GM23338 (cell line): ENCODE data around the gene HNF1B. TPM values are rescaled to one million over a fixed set of nuclear protein-coding genes. Genes with fewer than 3 reads are reported as not detected.
"Not testable (repeated sequence)": the region's sequence is repeated elsewhere in the genome, so short reads cannot be mapped to it uniquely, and the experiment has no call there.

Experiments
- ATAC-seq: fragments of 200-7000 bp; cut with Tn5 transposase; 3 replicates; pipeline ENCODE4 v1.9.1; 2020
- DNase-seq: peaks from one replicate; pipeline ENCODE4 v3.0.0-alpha.2; 2015; ENCODE audit warnings: low spot score
- H2AFZ ChIP-seq: fragments of 200-600 bp; sonication (generic); 2 replicates; pipeline ENCODE4 v1.8.0; 2016; ENCODE audit warnings: antibody characterized with exemption, mild to moderate bottlenecking, moderate library complexity
- H3F3A ChIP-seq: fragments of 200-600 bp; sonication (generic); replicated peaks from 2 replicates; pipeline ENCODE4 v1.8.0; 2017; ENCODE audit warnings: antibody characterized with exemption, mixed run types, low read depth
- H3K27ac ChIP-seq: fragments of 200-600 bp; sonication (generic); 2 replicates; pipeline ENCODE4 v1.6.1; 2016; ENCODE audit warnings: low read depth
- H3K27me3 ChIP-seq: fragments of 200-600 bp; sonication (generic); 2 replicates; pipeline ENCODE4 v1.8.0; 2016; ENCODE audit warnings: mild to moderate bottlenecking, mixed run types, moderate library complexity; ENCODE audit not compliant: insufficient read depth
- H3K36me3 ChIP-seq: fragments of 200-600 bp; sonication (generic); 2 replicates; pipeline ENCODE4 v1.8.0; 2016; ENCODE audit warnings: mild to moderate bottlenecking; ENCODE audit not compliant: insufficient read depth
- H3K4me1 ChIP-seq: fragments of 200-600 bp; sonication (generic); 2 replicates; pipeline ENCODE4 v1.8.0; 2016; ENCODE audit warnings: mild to moderate bottlenecking, moderate library complexity; ENCODE audit not compliant: insufficient read depth
- H3K4me2 ChIP-seq: fragments of 200-600 bp; sonication (generic); 2 replicates; pipeline ENCODE4 v1.7.1; 2017; ENCODE audit warnings: mixed run types
- H3K4me3 ChIP-seq: fragments of 200-600 bp; sonication (generic); 2 replicates; pipeline ENCODE4 v1.6.1; 2016; ENCODE audit warnings: mixed run types
- H3K79me2 ChIP-seq: fragments of 200-600 bp; sonication (generic); replicated peaks from 2 replicates; pipeline ENCODE4 v1.8.0; 2017; ENCODE audit warnings: mild to moderate bottlenecking; ENCODE audit not compliant: insufficient read depth
- H3K9me2 ChIP-seq: fragments of 200-600 bp; sonication (generic); 2 replicates; pipeline ENCODE4 v1.8.0; 2017; ENCODE audit not compliant: insufficient read depth
- H4K20me1 ChIP-seq: fragments of 200-600 bp; sonication (generic); replicated peaks from 2 replicates; pipeline ENCODE4 v1.8.0; 2017; ENCODE audit warnings: mild to moderate bottlenecking; ENCODE audit not compliant: insufficient read depth
- H3K27ac Mint-ChIP-seq: 2 replicates; pipeline ENCODE4 v1.8.0; 2020; ENCODE audit warnings: inconsistent platforms, mild to moderate bottlenecking, moderate library complexity, mixed read lengths
- H3K27me3 Mint-ChIP-seq: 3 replicates; pipeline ENCODE4 v1.8.0; 2022; ENCODE audit warnings: low read depth, mild to moderate bottlenecking, moderate library complexity, mixed read lengths, inconsistent platforms; ENCODE audit not compliant: insufficient read depth, poor library complexity
- H3K36me3 Mint-ChIP-seq: 3 replicates; pipeline ENCODE4 v1.8.0; 2021; ENCODE audit warnings: low read depth, mild to moderate bottlenecking, inconsistent platforms, moderate library complexity, mixed read lengths
- H3K4me1 Mint-ChIP-seq: 3 replicates; pipeline ENCODE4 v1.8.0; 2020; ENCODE audit warnings: mild to moderate bottlenecking, inconsistent platforms, mixed read lengths
- H3K4me3 Mint-ChIP-seq: 3 replicates; pipeline ENCODE4 v1.8.0; 2021; ENCODE audit warnings: moderate library complexity, mild to moderate bottlenecking, inconsistent platforms, mixed read lengths
- H3K9me3 Mint-ChIP-seq: 3 replicates; pipeline ENCODE4 v1.8.0; 2020; ENCODE audit warnings: moderate library complexity, mild to moderate bottlenecking, inconsistent platforms, mixed read lengths
- ETS1 ChIP-seq: IDR thresholded peaks from 2 replicates; pipeline ENCODE4 v1.6.1; 2016; ENCODE audit warnings: antibody characterized with exemption
- JUNB ChIP-seq: IDR thresholded peaks from one replicate; pipeline ENCODE4 v1.6.1; 2016; ENCODE audit warnings: antibody characterized with exemption; ENCODE audit not compliant: unreplicated experiment
- POLR2AphosphoS5 ChIP-seq: IDR thresholded peaks from 2 replicates; pipeline ENCODE4 v1.6.1; 2016; ENCODE audit warnings: antibody characterized with exemption, low read depth
- ZNF114 ChIP-seq: fragments of 250-450 bp; sonication (Bioruptor Pico); IDR thresholded peaks from 2 replicates; pipeline ENCODE4 v1.5.0; 2020; ENCODE audit warnings: mild to moderate bottlenecking, moderate library complexity
- polyA plus RNA-seq: library from polyadenylated mRNA; unstranded; fragments of >200 nt; fragmentation: Nextera tagmentation; extraction: Ambion mirVana; gene quantifications from 2 replicates; pipeline ENCODE4 v1.2.1, GENCODE V29; 2016
- total RNA-seq: library from RNA; depleted of rRNA; stranded (reverse); fragments of >200 nt; shearing (Covaris generic); gene quantifications from 2 replicates; pipeline ENCODE4 v1.2.3, GENCODE V29; 2014
- TF ChIP-seq, protein P1 (sequence below): fragments of 250-450 bp; sonication (Bioruptor Pico); IDR thresholded peaks from 2 replicates; pipeline ENCODE4 v1.5.0; 2020; ENCODE audit warnings: mild to moderate bottlenecking, moderate library complexity

Gene HNF1B
- total and polyA plus RNA-seq, 2 experiments from 2014 or later, result 0.07 to 0.19 TPM

DNA sequence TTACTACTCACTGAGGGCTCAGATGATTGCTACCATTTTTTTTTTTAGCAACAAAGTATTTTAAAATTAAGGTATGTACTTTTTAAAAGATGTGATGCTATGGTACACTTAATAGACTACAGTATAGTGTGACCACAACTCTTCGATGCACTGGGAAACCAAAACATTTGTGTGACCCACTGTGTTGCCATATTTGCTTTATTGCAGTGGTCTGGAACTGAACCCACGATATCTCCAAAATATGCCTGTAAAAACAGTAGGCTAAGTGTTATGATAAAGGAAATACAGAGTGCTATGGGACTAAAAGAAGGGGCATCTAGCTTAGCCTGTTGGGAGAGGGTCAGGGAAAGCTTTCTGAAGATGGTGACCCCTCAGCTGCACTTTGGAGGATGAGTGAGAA lies 41.6 kb upstream of the HNF1B start (continued):
- TF ChIP-seq ETS1 (no peak), JUNB (no peak), ZNF114 (CRISPR knock-in tag) (no peak), POLR2AphosphoS5 (no peak)
- TF ChIP-seq, protein P1, sequence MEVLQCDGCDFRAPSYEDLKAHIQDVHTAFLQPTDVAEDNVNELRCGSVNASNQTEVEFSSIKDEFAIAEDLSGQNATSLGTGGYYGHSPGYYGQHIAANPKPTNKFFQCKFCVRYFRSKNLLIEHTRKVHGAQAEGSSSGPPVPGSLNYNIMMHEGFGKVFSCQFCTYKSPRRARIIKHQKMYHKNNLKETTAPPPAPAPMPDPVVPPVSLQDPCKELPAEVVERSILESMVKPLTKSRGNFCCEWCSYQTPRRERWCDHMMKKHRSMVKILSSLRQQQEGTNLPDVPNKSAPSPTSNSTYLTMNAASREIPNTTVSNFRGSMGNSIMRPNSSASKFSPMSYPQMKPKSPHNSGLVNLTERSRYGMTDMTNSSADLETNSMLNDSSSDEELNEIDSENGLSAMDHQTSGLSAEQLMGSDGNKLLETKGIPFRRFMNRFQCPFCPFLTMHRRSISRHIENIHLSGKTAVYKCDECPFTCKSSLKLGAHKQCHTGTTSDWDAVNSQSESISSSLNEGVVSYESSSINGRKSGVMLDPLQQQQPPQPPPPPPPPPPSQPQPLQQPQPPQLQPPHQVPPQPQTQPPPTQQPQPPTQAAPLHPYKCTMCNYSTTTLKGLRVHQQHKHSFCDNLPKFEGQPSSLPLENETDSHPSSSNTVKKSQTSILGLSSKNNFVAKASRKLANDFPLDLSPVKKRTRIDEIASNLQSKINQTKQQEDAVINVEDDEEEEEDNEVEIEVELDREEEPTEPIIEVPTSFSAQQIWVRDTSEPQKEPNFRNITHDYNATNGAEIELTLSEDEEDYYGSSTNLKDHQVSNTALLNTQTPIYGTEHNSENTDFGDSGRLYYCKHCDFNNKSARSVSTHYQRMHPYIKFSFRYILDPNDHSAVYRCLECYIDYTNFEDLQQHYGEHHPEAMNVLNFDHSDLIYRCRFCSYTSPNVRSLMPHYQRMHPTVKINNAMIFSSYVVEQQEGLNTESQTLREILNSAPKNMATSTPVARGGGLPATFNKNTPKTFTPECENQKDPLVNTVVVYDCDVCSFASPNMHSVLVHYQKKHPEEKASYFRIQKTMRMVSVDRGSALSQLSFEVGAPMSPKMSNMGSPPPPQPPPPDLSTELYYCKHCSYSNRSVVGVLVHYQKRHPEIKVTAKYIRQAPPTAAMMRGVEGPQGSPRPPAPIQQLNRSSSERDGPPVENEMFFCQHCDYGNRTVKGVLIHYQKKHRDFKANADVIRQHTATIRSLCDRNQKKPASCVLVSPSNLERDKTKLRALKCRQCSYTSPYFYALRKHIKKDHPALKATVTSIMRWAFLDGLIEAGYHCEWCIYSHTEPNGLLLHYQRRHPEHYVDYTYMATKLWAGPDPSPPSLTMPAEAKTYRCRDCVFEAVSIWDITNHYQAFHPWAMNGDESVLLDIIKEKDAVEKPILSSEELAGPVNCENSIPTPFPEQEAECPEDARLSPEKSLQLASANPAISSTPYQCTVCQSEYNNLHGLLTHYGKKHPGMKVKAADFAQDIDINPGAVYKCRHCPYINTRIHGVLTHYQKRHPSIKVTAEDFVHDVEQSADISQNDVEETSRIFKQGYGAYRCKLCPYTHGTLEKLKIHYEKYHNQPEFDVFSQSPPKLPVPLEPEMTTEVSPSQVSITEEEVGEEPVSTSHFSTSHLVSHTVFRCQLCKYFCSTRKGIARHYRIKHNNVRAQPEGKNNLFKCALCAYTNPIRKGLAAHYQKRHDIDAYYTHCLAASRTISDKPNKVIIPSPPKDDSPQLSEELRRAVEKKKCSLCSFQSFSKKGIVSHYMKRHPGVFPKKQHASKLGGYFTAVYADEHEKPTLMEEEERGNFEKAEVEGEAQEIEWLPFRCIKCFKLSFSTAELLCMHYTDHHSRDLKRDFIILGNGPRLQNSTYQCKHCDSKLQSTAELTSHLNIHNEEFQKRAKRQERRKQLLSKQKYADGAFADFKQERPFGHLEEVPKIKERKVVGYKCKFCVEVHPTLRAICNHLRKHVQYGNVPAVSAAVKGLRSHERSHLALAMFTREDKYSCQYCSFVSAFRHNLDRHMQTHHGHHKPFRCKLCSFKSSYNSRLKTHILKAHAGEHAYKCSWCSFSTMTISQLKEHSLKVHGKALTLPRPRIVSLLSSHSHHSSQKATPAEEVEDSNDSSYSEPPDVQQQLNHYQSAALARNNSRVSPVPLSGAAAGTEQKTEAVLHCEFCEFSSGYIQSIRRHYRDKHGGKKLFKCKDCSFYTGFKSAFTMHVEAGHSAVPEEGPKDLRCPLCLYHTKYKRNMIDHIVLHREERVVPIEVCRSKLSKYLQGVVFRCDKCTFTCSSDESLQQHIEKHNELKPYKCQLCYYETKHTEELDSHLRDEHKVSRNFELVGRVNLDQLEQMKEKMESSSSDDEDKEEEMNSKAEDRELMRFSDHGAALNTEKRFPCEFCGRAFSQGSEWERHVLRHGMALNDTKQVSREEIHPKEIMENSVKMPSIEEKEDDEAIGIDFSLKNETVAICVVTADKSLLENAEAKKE (CRISPR knock-in tag), result no peak

DNA sequence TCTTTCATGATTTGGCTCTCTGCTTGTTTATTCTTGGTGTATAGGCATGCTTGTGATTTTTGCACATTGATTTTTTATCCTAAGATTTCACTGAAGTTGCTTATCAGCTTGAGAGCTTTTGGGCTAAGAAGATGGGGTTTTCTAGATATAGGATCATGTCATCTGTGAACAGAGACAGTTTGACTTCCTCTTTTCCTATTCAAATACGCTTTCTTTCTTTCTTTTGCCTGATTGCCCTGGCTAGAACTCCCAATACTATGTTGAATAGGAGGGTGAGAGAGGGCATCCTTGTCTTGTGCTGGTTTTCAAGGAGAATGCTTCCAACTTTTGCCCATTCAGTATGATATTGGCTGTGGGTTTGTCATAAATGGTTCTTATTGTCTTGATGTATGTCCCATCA lies 37.6 kb upstream of the HNF1B start:
- not testable (repeated sequence) for DNase-seq, H3K4me1 ChIP-seq, H3K4me3 Mint-ChIP-seq, H3K9me3 Mint-ChIP-seq, H2AFZ ChIP-seq, ATAC-seq, H3K9me2 ChIP-seq, H3K4me2 ChIP-seq, H3K27ac Mint-ChIP-seq, H3F3A ChIP-seq, H3K4me1 Mint-ChIP-seq, H3K79me2 ChIP-seq, H3K27me3 Mint-ChIP-seq, H3K27ac ChIP-seq, H3K36me3 Mint-ChIP-seq, H3K36me3 ChIP-seq, H4K20me1 ChIP-seq, H3K27me3 ChIP-seq, H3K4me3 ChIP-seq
